ENCODE measurements around the gene CRACDL.

GRCh38 chr2:98804736-98805135, 131.3 kb downstream of the CRACDL start:
- TF ChIP-seq CTCF (IDR thresholded peaks at IDR 0.05; ENCODE audit: low read depth, low read length) (no peak), EZH2phosphoT487 (IDR thresholded peaks at IDR 0.05; ENCODE audit: low read depth) (no peak)
